A549 treated with CORT108297 at 1 μM for 4 hours (cell line): ENCODE measurements around the gene ERICH3. TPM values are rescaled to one million over a fixed set of nuclear protein-coding genes. Genes with fewer than 3 reads are reported as not detected.

ENCODE experiments used
- total RNA-seq: library from RNA; stranded (reverse); fragments of 200-300 nt; extraction: Qiagen RNA extraction; gene quantifications from 5 replicates; pipeline ENCODE4 v1.2.3, GENCODE V29; 2022

The ERICH3 gene
- total RNA-seq, result not detected in 5 replicates

GRCh38 chr1:74673351-74674111 is at the start of gene ERICH3:
Gene ERICH3, minus strand, starts transcription at chr1:74673792. Its CDS starts 273 bp downstream, at chr1:74673519.

Other genes with a start within 250 kb of the ERICH3 start
- not detected in 5 replicates for gene LRRC53, start 161.2 kb downstream of the ERICH3 start, total RNA-seq
- 63.4 to 71.3 TPM (median 64.8 TPM) in 5 replicates for gene CRYZ, start 59.3 kb upstream of the ERICH3 start, total RNA-seq
- gene TYW3, start 59.4 kb upstream of the ERICH3 start, total RNA-seq, result 15.8 to 18.5 TPM (median 17.1 TPM) in 5 replicates